Stimulated activated CD8-positive, alpha-beta memory T cell treated with anti-CD3 and anti-CD28 coated beads, Interleukin-7, amount 100 ng/mL, for 4 hours (primary cell): ENCODE data around the gene HOXD8.
A peak's percentile ranks its signal among the peaks of the same experiment; 100 is the strongest.

Experiments
- DNase-seq, 2 donors: peaks; one replicate each; pipeline ENCODE4 v3.0.0-alpha.2; 2020; ENCODE audit warnings: low read depth in 2 of 2

HOXD8 gene

GRCh38 chr2:176128982-176129796 is at the start of gene HOXD8:
Gene HOXD8 (plus strand): TSS chr2:176129705. CDS start chr2:176130367, 662 bp downstream.
- DNase-seq, result peak in 1 of 2 donors; percentile 19

DNA sequence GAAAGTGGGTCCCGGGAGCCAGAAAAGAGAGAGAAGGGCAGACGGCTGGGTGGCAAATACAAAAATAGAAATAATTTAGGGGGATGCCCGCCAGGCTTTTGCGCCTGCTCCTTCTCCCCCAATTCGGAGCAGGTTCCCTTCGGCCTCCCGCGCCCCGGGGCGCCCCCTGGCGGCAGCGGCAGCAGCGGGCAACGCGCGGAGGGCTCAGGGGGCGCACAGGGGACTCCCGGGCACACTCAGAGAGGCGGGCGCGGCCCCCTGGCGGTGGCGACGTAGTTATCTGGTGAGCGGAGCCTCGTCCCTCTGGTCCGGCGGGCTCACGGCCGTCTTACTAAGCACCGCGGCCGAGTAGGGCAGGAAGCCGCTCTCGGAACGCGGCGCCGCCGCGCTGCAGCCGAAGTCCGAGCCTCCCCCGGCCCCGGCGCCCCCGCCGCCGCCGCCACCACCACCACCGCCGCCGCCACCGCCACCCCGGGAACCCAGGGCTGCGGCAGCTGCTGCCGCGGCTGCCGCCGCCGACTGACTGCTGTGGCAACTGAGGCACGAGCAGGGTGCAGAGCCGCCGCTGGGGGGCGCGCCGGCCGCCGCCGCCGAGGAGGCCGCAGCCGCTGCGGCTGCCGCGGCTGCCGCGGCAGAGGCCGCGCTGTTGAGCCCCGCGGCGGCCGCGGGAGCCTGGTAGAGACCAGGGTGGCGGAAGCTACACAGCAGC is 49.5 kb upstream of the HOXD8 start:
- no peak for DNase-seq

DNA sequence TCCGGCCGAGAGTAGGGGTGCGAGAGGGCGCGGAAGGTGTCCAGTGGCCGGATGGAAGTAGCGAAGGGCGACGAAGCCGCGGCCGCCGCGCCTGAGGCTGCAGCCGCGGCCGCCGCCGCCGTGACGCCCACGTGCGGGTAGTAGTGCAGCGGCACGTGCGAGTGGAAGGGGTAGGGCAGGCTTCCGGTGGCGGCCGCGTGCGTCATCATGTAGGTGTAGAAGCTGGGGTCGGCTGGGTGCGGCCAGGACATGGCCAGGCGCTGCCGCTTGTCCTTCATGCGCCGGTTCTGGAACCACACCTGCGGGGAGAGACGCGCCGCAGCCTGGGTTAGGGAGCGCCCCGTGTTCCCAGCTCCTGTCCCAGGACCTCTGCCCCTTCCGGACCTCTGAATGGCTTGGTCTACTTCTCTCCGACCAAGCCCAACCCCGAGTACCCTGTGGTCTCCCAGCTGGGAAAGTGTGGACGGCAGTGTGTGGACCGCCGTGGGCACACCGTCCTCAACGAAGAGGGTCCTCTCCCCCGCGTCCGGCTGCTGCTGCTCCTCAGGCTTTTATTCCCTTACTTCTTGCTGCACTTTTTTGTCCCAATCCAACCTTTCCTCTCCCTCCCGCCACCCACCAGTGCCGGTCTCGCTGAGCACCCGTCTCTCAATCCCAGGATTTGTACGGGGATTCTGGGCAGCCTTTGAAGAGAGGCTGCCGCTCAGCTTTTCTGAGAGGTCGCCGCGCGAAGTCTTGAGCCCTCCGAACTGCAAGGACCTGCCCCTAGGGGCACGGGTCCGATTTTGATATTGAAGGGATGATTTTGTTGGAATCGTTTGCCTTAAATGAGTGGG is 48.7 kb upstream of the HOXD8 start:
- no peak for DNase-seq

DNA sequence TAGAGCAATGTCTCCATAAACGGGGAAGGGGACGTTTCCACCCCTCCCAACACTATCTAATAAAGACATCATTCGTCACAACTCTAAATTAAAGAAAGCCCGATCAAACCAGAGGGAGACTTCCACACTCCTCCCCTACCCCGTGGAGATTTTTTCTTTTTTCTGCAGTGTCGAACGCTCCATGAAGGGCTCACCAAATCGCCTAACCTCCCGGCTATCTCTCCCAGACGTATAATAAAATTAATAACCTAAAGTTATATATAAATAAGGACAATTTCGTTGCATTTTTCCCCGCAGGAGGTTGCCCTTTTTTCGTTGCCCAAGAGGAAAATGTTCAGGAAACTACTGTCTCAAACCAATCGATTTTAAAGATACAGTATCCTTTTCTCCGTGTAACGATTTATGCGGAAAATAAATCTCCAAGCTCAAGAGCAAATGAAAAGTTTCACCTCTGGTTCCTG is 48.1 kb upstream of the HOXD8 start:
- no peak for DNase-seq

DNA sequence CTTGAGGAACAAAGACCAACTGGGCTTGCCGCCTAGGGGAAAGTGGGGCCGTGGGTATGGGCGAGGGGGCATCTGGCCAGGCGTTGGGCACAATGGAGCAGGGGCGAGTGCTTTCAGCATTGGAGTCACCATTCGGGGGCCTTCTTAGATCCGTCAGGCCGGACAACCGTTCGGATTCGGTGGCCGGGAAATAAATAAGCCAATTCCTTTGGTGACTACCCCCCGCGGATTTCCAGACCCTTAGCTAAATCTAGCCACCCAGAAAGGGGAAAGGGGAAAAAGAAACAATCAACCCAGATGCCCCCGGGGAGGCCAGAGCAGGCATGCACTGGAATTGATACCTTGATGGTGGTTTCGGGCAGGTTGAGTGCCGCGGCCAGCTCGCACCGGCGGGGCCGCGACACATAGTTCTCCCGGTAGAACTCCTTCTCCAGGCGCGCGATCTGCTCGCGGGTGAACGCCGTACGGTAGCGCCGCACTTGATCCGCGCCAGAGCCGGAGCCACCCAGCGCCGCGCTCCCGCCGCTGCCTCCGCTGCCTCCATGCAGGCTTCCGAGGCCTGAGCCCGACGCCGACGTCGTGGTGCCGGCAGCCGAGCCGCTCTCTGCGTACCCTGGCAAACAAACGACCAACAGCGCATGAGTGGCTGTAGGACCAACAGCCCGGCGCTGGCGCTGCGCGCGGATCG is 47.5 kb upstream of the HOXD8 start:
- no peak for DNase-seq

- no peak for DNase-seq
Measured at GRCh38 chr2:176082525-176082823, 47.0 kb upstream of the HOXD8 start.

DNA sequence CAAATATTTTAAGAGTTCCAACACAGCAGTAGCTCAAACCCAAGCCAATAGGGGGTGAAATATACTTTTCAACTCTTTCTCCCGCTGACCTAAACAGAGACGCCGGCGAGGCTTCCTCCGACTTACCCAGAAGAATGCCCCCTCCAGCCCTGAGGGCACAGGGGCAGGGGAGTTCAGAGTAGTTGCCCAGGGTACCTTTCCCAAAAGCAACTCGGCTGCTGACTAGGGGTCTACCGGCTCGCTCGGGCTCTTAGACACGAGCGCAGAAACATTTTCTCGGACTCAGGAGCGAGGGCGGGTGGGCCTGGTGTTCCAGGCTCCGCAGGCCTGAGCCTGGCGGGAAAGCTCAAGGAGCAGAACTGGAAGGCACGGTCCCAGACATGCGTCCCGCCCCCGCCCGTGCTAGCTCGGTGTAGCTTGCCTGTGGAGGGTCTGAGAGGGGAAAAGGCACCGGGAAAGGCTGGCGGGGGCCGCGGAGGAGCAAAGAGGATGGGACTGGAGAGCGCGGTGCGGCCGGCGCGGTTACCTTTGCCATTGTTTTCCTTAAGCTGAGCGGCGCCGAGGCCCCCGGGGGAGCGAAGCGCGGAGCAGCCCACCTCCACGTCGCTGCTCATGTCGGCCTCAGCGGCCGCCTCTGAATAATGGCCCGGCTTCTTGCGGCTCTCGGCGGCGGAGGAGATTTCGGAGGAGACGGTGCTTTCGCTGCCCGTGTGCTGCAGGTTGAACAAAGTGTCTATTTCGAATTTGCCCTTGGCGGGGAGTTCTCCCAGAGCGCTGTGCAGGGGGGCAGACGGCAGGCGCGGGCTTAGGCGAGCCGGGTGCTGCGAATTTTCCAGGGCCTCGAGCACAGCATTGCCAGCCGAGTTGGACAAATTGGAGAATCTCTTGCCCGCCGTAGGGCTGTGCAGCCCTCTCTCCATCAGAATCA is 46.4 kb upstream of the HOXD8 start:
- no peak for DNase-seq

- no peak for DNase-seq
Measured at GRCh38 chr2:176083796-176084261, 45.7 kb upstream of the HOXD8 start, which contains the start of gene EVX2. Gene EVX2 (minus strand): TSS chr2:176083962. CDS start chr2:176083776, 186 bp downstream.

DNA sequence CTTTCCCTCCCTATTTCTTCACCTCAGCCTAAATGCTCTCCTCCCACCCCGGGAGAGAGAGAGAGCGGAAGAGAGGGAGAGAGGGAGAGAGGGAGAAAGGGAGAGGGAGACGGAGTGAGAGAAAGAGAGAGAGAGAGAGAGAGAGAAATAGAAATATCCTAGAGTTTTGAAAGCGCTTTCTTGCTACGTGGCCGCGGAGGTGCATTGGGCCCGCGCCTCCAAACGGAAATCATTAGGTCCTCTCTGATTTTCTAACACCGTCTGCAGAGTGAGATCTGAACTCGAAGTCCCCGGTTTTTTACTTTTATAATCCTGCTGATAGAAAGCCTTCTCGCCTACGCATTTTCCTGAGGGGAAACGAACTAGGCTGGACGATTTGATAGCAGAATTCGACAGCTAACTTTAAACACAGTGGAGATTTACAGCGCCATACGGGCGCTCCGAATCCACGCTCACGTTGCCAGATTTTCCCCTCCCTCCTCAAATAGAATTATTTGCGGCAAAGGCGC is 44.8 kb upstream of the HOXD8 start:
- no peak for DNase-seq

DNA sequence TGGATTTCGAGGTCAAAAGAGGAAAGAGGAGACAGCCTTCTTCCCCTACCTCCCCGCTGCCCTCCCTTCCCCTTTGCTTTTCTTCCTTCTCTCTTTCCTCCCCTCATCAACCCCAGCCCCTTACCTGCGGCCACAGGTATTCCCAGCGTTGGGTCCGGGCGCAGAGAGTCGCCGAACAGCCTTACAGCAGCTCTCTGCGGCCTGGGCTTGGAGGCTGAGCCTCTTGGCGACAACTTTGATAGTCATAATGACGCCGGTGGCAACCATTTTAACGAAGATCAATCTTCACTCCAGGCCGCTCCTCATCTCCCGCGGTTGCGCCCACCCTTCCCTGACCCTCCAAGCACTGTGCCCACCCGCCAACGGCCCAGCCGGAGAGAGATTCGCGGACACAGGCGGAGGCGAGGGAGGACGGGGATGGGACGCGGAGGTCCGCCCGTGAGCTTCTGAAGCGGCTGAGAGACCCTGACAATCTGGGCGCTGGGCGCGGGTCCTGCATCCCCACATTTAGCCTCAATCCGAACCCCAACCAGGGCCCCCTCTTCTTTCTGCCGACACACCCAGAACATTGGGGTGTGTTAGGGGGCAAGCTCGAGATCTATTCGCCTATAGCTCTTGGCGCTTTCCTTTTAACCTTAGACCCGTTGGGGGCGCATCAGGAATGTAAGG is 44.3 kb upstream of the HOXD8 start:
- no peak for DNase-seq

- no peak for DNase-seq
Measured at GRCh38 chr2:176085861-176086771, 43.4 kb upstream of the HOXD8 start.

DNA sequence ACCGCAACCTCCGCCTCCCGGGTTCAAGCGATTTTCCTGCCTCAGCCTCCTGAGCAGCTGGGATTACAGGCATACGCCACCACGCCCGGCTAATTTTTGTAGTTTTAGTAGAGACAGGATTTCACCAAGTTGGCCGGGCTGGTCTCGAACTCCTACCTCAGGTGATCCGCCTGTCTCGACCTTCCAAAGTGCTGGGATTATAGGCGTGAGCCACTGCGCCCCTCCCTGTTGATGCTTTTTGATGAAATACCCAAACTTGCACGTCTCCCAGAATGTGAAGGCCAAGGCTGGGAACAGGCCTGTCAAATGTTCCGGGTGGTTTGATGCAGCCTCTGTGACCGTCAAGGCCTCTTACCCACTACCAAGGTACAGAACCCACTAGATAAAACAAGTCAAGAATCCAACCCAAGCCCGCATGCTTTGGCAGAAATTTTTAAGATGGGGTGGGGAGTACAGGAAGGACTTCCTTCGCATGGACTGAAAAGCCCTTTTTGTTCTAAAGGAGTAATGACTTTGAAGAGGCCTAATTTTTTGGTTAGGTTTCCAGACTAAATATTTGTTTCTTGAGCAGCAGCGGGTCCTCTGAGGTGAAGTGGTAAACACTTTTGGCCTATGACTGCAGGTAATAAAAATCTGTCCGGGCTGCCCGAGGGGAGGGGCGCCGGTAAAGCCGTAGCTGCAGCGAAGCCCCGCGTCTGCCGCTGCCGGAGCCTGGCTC is 42.0 kb upstream of the HOXD8 start:
- no peak for DNase-seq

- no peak for DNase-seq
Measured at GRCh38 chr2:176088048-176088936, 41.2 kb upstream of the HOXD8 start.

DNA sequence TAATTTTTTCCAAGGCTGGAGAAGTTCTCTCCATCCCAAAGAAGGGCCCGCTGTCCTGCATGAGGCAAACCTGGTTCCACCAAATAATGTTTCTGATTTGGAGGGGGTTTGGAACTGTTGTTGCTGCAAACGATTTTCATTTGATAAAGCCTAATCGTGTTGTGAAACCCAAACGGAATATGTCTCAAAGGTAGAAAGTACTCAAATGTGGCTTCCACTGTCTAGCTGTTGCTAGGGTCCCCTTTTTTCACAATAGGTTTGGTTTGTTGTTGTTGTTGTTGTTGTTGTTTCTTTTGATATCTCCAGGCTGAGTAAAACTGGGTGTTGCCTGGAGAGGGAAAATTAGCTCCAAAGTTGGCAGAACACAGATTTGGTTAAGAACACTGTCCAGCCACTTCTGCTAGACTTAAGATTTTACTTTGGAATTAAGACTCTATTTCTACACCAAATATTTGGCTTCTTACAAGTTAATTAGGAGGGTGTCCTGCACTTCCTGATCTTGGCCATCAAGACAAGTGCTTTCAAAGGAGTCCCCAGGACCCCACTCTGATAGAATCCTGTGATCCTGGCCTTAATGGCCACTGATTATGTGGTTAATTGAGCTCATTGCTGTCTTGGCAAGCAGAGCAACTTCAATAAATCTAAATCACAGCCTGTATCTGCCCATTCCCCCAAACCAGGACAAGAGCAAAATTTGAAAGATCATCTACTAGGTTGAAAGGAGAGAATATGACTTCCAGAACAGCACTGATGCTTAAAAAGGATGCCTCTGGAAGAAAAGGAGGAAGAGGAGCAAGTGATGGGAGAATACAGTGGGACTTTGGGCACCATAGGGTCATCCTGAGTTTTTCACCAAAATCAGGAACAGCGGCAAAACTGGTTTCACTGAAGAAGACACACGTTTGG is 40.3 kb upstream of the HOXD8 start:
- no peak for DNase-seq

- no peak for DNase-seq
Measured at GRCh38 chr2:176089843-176090395, 39.6 kb upstream of the HOXD8 start.

GRCh38 chr2:176090862-176091261 is 38.6 kb upstream of the HOXD8 start:
- no peak for DNase-seq
